Measurements from ENCODE around the gene OSTN.
"Not testable (repeated sequence)": the region's sequence is repeated elsewhere in the genome, so short reads cannot be mapped to it uniquely, and the experiment has no call there.

Gene OSTN

GRCh38 chr3:191262650-191263049, 63.6 kb downstream of the OSTN start:
- FAIRE-seq (peak; percentile 94), DNase-seq (ENCODE audit: insufficient read length, low spot score) (peak; percentile 18)

GRCh38 chr3:191263365-191263764, 64.3 kb downstream of the OSTN start:
- DNase-seq (ENCODE audit: insufficient read length, low spot score) (no peak), FAIRE-seq (peak; percentile 96)

DNA sequence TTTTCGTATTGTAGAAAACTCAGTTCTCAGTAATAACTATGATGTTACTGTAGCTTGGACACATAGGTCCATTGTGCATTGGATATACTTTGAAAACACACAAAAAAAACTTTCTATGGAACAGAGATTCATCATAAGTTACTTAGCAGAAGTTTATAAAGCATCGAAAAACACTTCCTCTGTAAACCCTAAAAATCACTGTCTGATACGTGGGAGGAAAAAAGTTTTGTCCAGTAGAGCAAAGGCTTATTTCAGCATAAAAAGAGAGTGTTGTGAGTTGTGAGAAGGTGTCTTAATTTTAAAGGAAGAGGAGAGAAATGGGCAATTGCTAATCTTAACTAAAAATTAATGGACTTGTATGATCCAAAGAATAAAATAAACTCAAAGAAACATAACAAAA, 64.8 kb downstream of the OSTN start:
- DNase-seq (ENCODE audit: insufficient read length, low spot score) (no peak), FAIRE-seq (no peak)

GRCh38 chr3:191268737-191269136, 69.7 kb downstream of the OSTN start:
- DNase-seq (ENCODE audit: insufficient read length, low spot score) (no peak), FAIRE-seq (peak; percentile 75)

GRCh38 chr3:191269289-191270085, 70.4 kb downstream of the OSTN start:
- DNase-seq (ENCODE audit: insufficient read length, low spot score), result no peak
- peak; percentile 91 for FAIRE-seq

GRCh38 chr3:191275244-191275643, 76.2 kb downstream of the OSTN start:
- not testable (repeated sequence) for DNase-seq (ENCODE audit: insufficient read length, low spot score); FAIRE-seq

DNA sequence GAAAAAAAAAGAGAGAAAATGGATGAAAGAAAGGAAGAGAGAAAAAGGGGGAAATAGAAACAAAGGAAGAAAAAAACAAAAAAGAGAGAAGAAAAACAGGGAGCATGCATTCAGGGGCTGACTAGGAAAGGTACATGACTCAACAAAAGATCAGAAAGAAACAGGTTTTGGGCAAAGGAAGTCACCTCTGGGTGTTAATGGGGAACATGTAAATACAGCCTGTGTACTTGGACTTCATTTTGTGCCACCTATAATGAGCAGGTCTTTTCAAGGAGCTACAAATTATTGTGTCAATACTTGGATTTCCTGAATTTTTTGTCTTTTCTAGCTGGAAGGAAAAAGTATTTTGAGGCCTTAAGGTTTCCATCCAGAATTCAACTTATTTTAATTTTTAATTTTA, 76.7 kb downstream of the OSTN start:
- FAIRE-seq, result no peak
- no peak for DNase-seq (ENCODE audit: insufficient read length, low spot score)

- DNase-seq (ENCODE audit: insufficient read length, low spot score) (no peak), FAIRE-seq (no peak)
Measured at GRCh38 chr3:191280111-191280510, 81.1 kb downstream of the OSTN start.

DNA sequence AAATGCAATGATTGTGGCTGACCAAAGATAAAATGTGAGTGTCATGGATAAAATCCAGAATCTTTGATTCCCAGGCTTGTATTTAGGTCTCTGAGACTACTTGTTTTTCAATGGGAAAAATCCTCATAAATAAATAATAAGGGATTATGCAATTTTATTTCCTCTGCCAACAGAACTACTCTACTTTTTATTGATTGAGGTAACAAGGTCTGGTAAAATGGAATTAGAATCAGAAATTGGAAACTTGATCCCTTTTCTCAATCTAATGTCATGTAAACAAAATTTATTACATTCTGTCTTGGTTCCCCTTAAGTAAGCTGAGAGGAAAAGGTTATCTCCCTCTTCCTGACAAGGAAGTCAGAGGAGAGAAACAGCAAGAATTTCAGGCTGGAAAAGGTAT, 81.8 kb downstream of the OSTN start:
- FAIRE-seq (no peak), DNase-seq (ENCODE audit: insufficient read length, low spot score) (no peak)

GRCh38 chr3:191282251-191283185, 83.5 kb downstream of the OSTN start:
- FAIRE-seq, result peak; percentile 51
- DNase-seq (ENCODE audit: insufficient read length, low spot score), result no peak

DNA sequence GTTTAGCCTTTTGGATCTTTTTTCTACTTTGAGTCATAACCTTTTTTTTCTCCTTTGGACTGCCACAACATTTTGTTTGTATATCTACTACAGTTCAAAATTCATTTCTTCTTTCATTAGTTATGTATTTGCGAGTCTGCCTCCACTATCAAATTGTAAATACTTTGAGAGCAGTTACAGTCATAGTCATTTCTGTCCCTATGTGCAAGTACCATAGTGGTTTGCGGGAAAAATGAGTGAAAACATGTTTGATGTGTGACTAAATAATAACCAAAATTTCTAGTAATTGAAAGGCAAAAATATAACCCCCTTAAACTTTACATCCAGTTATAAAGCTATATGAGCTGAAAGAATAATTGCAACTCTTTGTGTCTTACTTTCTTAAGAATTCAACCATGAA, 84.4 kb downstream of the OSTN start:
- no peak for FAIRE-seq
- no peak for DNase-seq (ENCODE audit: insufficient read length, low spot score)

- peak; percentile 91 for FAIRE-seq
Measured at GRCh38 chr3:191290311-191291025, 91.4 kb downstream of the OSTN start.

GRCh38 chr3:191292243-191293015, 93.4 kb downstream of the OSTN start:
- no peak for DNase-seq (ENCODE audit: insufficient read length, low spot score)
- no peak for FAIRE-seq

More at GRCh38 chr3:191290311-191291025, 91.4 kb downstream of the OSTN start:
- no peak for DNase-seq (ENCODE audit: insufficient read length, low spot score)

- no peak for DNase-seq (ENCODE audit: insufficient read length, low spot score)
- peak; percentile 78 for FAIRE-seq
Measured at GRCh38 chr3:191294291-191294690, 95.2 kb downstream of the OSTN start.

- peak; percentile 23 for DNase-seq (ENCODE audit: insufficient read length, low spot score)
- FAIRE-seq, result peak; percentile 100
Measured at GRCh38 chr3:191296041-191296541, 97.0 kb downstream of the OSTN start.

- FAIRE-seq (no peak), DNase-seq (ENCODE audit: insufficient read length, low spot score) (no peak)
Measured at GRCh38 chr3:191298846-191299245, 99.8 kb downstream of the OSTN start.

DNA sequence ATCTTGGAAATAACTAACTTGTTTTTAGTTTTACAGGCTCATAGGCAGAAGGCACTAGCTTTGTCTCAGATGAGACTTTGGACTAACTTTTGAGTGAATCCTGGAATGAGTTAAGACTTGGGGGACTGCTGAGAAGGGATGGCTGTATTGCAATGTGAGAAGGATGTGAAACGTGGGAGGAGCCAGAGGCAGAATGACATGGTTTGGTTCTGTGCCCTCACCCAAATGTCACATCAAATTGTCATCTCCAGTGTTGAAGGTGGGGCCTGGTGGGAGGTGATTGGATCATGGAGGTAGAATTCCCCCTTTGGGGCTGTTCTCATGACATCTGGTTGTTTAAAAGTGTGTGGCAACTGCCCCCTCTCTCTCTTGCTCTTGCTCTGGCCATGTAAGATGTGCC, 101.4 kb downstream of the OSTN start:
- no peak for FAIRE-seq
- DNase-seq (ENCODE audit: insufficient read length, low spot score), result no peak

DNA sequence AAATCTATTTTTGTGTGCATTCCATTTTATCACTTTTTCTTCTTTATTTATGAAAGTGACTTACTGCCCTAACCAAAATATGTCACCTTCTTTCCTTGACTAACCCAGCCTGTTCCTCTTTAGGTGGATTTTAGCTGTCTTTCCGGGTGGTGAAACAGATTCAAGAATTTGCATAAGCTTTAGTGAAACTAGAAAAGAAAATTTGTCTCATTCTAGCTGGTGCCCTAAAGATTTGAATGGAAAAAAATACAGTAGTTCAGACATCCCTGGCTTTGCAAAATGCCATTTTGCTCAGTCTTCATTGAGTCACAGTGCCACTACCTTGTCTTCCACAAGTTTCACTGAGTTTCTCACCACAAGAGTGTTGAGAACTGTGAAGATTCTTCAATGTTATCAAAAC, 102.0 kb downstream of the OSTN start:
- peak; percentile 43 for DNase-seq (ENCODE audit: insufficient read length, low spot score)
- FAIRE-seq, result peak; percentile 95

DNA sequence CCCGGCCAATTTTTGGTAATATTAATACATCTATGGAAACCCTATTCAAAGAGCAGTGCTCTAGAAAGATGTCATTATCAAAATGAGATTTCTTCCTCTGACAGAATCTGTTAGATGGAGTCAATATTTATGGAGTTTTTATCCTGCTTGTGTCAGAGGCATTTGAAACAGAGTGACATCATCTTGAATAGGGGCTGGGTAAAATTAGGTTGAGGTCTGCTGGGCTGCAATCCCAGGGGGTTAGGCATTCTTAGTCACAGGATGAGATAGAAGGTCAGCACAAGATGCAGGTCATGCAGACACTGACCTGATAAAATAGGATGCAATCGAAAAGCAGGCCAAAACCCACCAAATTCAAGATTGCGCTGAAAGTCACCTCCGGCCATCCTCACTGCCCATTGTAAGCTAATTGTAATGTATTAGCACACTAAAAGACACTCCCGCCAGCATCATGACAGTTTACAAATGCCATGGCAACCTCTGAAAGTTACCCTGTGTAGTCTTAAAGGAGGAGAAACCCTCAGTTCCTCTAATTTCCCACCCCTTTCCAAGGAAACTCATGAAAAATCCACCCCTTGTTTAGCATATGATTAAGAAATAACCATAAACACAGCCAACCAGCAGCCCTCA, 102.9 kb downstream of the OSTN start:
- DNase-seq (ENCODE audit: insufficient read length, low spot score) (no peak), FAIRE-seq (peak; percentile 83)

DNA sequence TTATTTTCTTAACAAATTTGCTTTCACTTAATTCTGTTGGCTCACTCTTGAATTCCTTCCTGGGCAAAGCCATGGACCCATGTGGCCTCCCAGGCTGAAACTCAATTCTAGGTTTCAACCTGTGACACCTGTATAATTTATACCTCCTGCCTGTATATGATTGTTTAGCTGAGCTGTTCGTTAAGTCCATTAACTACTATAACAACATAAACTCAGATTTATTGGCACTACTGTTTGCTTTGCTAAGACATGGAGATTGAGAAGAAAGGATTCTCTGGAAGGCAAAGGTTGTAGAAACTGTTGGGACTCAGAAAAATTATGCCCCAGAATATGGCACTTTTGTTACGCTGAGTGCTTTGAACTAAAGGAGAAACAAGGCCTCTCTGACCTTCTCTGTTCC, 103.4 kb downstream of the OSTN start:
- FAIRE-seq, result no peak
- no peak for DNase-seq (ENCODE audit: insufficient read length, low spot score)
